UCSD-AML1 (cell line): ENCODE data around the gene LRRC51.
"Not testable (repeated sequence)": the region's sequence is repeated elsewhere in the genome, so short reads cannot be mapped to it uniquely, and the experiment has no call there.

ENCODE experiments used
- DNase-seq: peaks from one replicate; lab custom pipeline; 2025; ENCODE audit not compliant: unreplicated experiment; lab: John Stamatoyannopoulos, UW

The LRRC51 gene

GRCh38 chr11:72138821-72139390 is 58.3 kb downstream of the LRRC51 start:
- DNase-seq, result no peak

GRCh38 chr11:72139500-72139899 is 58.9 kb downstream of the LRRC51 start:
- no peak for DNase-seq

DNA sequence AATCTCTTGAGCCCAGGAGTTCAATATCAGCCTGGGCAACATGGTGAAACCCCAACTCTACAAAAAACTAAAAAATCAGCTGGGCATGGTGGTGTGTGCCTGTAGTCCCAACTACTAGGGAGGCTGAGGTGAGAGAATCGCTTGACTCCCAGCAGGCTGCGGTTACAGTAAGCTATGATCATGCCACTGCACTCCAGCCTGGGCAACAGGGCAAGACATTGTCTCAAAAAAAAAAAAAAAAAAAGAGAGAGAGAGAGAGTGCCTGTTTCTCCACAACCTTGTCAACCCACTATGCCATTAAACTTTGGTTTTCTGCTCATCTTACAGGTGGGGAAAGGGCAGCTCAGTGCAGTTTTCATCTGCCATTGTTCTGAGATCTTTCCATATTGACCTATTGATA is 60.0 kb downstream of the LRRC51 start:
- no peak for DNase-seq

GRCh38 chr11:72141066-72141465 is 60.4 kb downstream of the LRRC51 start:
- no peak for DNase-seq

GRCh38 chr11:72142086-72142485 is 61.4 kb downstream of the LRRC51 start:
- not testable (repeated sequence) for DNase-seq

DNA sequence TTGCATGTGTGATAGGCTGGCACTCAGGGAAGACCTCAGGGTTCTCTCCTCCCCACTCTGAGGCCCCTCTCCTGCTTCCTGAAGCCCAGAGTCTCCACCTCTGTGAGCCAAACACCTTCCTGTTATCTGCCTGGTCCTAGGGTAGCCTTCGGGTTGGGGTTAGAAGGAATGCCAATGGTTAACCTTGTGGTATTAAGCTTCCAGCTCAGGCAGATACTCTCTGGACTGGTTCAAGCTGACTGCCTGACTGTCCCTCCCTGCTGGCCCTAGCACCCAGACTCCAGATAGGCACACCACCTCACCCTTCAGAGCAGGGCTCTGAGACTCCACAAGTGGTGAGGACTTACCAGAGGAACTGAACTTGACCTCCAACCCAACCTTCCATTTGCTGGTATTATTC is 61.9 kb downstream of the LRRC51 start:
- DNase-seq, result not testable (repeated sequence)

GRCh38 chr11:72144807-72145565 is 64.3 kb downstream of the LRRC51 start:
- DNase-seq, result no peak
